ENCODE data around the gene RAB4A.
A peak's percentile ranks its signal among the peaks of the same experiment; 100 is the strongest.

RAB4A gene

GRCh38 chr1:229225331-229225782 is 45.6 kb upstream of the RAB4A start:
- no peak for TF ChIP-seq TCF12 (IDR thresholded peaks at IDR 0.05; ENCODE audit: low read depth)
- TF ChIP-seq FOXM1 (IDR thresholded peaks at IDR 0.05; ENCODE audit: borderline replicate concordance, low read depth) = no peak
- no peak for TF ChIP-seq CEBPB (IDR thresholded peaks at IDR 0.05)
- TF ChIP-seq, protein P1, sequence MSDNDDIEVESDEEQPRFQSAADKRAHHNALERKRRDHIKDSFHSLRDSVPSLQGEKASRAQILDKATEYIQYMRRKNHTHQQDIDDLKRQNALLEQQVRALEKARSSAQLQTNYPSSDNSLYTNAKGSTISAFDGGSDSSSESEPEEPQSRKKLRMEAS (IDR thresholded peaks at IDR 0.05) = no peak
- no peak for TF ChIP-seq EP300 (IDR thresholded peaks at IDR 0.05; ENCODE audit: borderline replicate concordance)
- no peak for TF ChIP-seq ZBTB7A (IDR thresholded peaks at IDR 0.05; ENCODE audit: low read depth)
- no peak for TF ChIP-seq EGR1 (IDR thresholded peaks at IDR 0.05)
- TF ChIP-seq, protein P2, sequence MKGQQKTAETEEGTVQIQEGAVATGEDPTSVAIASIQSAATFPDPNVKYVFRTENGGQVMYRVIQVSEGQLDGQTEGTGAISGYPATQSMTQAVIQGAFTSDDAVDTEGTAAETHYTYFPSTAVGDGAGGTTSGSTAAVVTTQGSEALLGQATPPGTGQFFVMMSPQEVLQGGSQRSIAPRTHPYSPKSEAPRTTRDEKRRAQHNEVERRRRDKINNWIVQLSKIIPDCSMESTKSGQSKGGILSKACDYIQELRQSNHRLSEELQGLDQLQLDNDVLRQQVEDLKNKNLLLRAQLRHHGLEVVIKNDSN (IDR thresholded peaks at IDR 0.05) = no peak
- no peak for TF ChIP-seq RAD21 (IDR thresholded peaks at IDR 0.05; ENCODE audit: low read depth)
- no peak for TF ChIP-seq TEAD4 (IDR thresholded peaks at IDR 0.05)
- no peak for TF ChIP-seq YY1 (IDR thresholded peaks at IDR 0.05; ENCODE audit: low read depth)
- no peak for TF ChIP-seq TAF1 (IDR thresholded peaks at IDR 0.05; ENCODE audit: low read depth)
- no peak for TF ChIP-seq CREB1 (IDR thresholded peaks at IDR 0.05; ENCODE audit: low read depth)
- TF ChIP-seq NFIC (IDR thresholded peaks at IDR 0.05) = no peak
- TF ChIP-seq, protein P3, sequence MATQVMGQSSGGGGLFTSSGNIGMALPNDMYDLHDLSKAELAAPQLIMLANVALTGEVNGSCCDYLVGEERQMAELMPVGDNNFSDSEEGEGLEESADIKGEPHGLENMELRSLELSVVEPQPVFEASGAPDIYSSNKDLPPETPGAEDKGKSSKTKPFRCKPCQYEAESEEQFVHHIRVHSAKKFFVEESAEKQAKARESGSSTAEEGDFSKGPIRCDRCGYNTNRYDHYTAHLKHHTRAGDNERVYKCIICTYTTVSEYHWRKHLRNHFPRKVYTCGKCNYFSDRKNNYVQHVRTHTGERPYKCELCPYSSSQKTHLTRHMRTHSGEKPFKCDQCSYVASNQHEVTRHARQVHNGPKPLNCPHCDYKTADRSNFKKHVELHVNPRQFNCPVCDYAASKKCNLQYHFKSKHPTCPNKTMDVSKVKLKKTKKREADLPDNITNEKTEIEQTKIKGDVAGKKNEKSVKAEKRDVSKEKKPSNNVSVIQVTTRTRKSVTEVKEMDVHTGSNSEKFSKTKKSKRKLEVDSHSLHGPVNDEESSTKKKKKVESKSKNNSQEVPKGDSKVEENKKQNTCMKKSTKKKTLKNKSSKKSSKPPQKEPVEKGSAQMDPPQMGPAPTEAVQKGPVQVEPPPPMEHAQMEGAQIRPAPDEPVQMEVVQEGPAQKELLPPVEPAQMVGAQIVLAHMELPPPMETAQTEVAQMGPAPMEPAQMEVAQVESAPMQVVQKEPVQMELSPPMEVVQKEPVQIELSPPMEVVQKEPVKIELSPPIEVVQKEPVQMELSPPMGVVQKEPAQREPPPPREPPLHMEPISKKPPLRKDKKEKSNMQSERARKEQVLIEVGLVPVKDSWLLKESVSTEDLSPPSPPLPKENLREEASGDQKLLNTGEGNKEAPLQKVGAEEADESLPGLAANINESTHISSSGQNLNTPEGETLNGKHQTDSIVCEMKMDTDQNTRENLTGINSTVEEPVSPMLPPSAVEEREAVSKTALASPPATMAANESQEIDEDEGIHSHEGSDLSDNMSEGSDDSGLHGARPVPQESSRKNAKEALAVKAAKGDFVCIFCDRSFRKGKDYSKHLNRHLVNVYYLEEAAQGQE (IDR thresholded peaks at IDR 0.05; ENCODE audit: low read depth) = no peak

GRCh38 chr1:229226796-229227195 is 44.1 kb upstream of the RAB4A start:
- TF ChIP-seq NFIC (IDR thresholded peaks at IDR 0.05) (no peak), TAF1 (IDR thresholded peaks at IDR 0.05; ENCODE audit: low read depth) (no peak), YY1 (IDR thresholded peaks at IDR 0.05; ENCODE audit: low read depth) (no peak), EP300 (IDR thresholded peaks at IDR 0.05; ENCODE audit: borderline replicate concordance) (no peak), EGR1 (IDR thresholded peaks at IDR 0.05) (no peak), TEAD4 (IDR thresholded peaks at IDR 0.05) (no peak), TCF12 (IDR thresholded peaks at IDR 0.05; ENCODE audit: low read depth) (no peak), CREB1 (IDR thresholded peaks at IDR 0.05; ENCODE audit: low read depth) (no peak), FOXM1 (IDR thresholded peaks at IDR 0.05; ENCODE audit: borderline replicate concordance, low read depth) (no peak), CEBPB (IDR thresholded peaks at IDR 0.05) (no peak), ZBTB7A (IDR thresholded peaks at IDR 0.05; ENCODE audit: low read depth) (no peak)
- TF ChIP-seq, protein P1 (IDR thresholded peaks at IDR 0.05) = no peak
- TF ChIP-seq, protein P3 (IDR thresholded peaks at IDR 0.05; ENCODE audit: low read depth) = no peak

GRCh38 chr1:229227298-229227919 is 43.5 kb upstream of the RAB4A start:
- TF ChIP-seq TCF12 (IDR thresholded peaks at IDR 0.05; ENCODE audit: low read depth) = 0 out of 2 replicates have a peak, but pooled peaks have one; percentile 19
- TF ChIP-seq TEAD4 (IDR thresholded peaks at IDR 0.05) = 0 out of 2 replicates have a peak, but pooled peaks have one; percentile 22
- no peak for TF ChIP-seq TAF1 (IDR thresholded peaks at IDR 0.05; ENCODE audit: low read depth)
- peak; percentile 95 for TF ChIP-seq RAD21 (IDR thresholded peaks at IDR 0.05; ENCODE audit: low read depth)
- TF ChIP-seq, protein P2 (IDR thresholded peaks at IDR 0.05) = no peak
- peak; percentile 59 for TF ChIP-seq YY1 (IDR thresholded peaks at IDR 0.05; ENCODE audit: low read depth)
- 0 out of 2 replicates have a peak, but pooled peaks have one; percentile 31 for TF ChIP-seq NFIC (IDR thresholded peaks at IDR 0.05)

DNA sequence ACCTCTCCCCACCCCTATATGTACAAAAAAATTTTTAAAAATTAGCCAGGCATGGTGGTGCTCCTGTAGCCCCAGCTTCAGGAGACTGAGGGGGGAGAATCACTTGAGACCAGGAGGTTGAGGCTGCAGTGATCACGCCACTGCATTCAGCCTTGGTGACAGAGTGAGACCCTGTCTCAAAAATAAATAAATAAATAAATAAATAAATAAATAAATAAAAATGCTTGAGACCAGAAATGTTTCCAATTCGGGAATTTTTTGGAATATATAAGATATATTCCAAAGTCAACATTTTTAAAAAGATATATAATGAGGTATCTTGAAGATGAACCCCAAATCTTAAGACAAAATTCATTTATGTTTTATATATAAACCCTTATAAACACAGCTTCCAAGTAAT is 42.4 kb upstream of the RAB4A start:
- TF ChIP-seq TCF12 (IDR thresholded peaks at IDR 0.05; ENCODE audit: low read depth) = no peak
- no peak for TF ChIP-seq EP300 (IDR thresholded peaks at IDR 0.05; ENCODE audit: borderline replicate concordance)
- TF ChIP-seq TAF1 (IDR thresholded peaks at IDR 0.05; ENCODE audit: low read depth) = no peak
- TF ChIP-seq CREB1 (IDR thresholded peaks at IDR 0.05; ENCODE audit: low read depth) = no peak
- no peak for TF ChIP-seq TEAD4 (IDR thresholded peaks at IDR 0.05)
- TF ChIP-seq, protein P2 (IDR thresholded peaks at IDR 0.05) = no peak
- no peak for TF ChIP-seq FOXM1 (IDR thresholded peaks at IDR 0.05; ENCODE audit: borderline replicate concordance, low read depth)
- no peak for TF ChIP-seq ZBTB7A (IDR thresholded peaks at IDR 0.05; ENCODE audit: low read depth)
- TF ChIP-seq, protein P3 (IDR thresholded peaks at IDR 0.05; ENCODE audit: low read depth) = no peak
- TF ChIP-seq YY1 (IDR thresholded peaks at IDR 0.05; ENCODE audit: low read depth) = no peak
- TF ChIP-seq, protein P1 (IDR thresholded peaks at IDR 0.05) = no peak
- no peak for TF ChIP-seq EGR1 (IDR thresholded peaks at IDR 0.05)
